Neural crest cell (in vitro differentiated cells): ENCODE measurements around the gene KDM1B. TPM values are rescaled to one million over a fixed set of nuclear protein-coding genes. Genes with fewer than 3 reads are reported as not detected.

Source experiments
- DNase-seq: peaks from one replicate; pipeline ENCODE4 v3.0.0; 2021; ENCODE audit warnings: low read depth, mixed read lengths, low spot score
- H3K27ac Mint-ChIP-seq: one replicate; pipeline ENCODE4 v1.8.0; 2021; ENCODE audit warnings: mild to moderate bottlenecking, mixed read lengths; ENCODE audit not compliant: unreplicated experiment
- H3K27me3 Mint-ChIP-seq: 2 replicates; pipeline ENCODE4 v1.8.0; 2021; ENCODE audit warnings: low read depth, mild to moderate bottlenecking, mixed read lengths
- H3K36me3 Mint-ChIP-seq: 2 replicates; pipeline ENCODE4 v1.8.0; 2021; ENCODE audit warnings: low read depth, mild to moderate bottlenecking, mixed read lengths
- H3K4me1 Mint-ChIP-seq: 2 replicates; pipeline ENCODE4 v1.8.0; 2021; ENCODE audit warnings: mixed read lengths
- H3K4me3 Mint-ChIP-seq: one replicate; pipeline ENCODE4 v1.8.0; 2021; ENCODE audit warnings: mild to moderate bottlenecking, mixed read lengths
- H3K9me3 Mint-ChIP-seq: 2 replicates; pipeline ENCODE4 v1.8.0; 2021; ENCODE audit warnings: mixed read lengths
- CTCF ChIP-seq: fragments of 200-600 bp; sonication (generic); conservative IDR thresholded peaks from 2 replicates; pipeline ENCODE4 v1.5.0; 2021; ENCODE audit warnings: antibody characterized with exemption, mild to moderate bottlenecking
- total RNA-seq: library from RNA; stranded (reverse); gene quantifications from 2 replicates; pipeline ENCODE4 v1.2.1, GENCODE V29; 2021

Gene KDM1B
- total RNA-seq, 1 donor from 2014 or later, result 21.6 TPM

DNA sequence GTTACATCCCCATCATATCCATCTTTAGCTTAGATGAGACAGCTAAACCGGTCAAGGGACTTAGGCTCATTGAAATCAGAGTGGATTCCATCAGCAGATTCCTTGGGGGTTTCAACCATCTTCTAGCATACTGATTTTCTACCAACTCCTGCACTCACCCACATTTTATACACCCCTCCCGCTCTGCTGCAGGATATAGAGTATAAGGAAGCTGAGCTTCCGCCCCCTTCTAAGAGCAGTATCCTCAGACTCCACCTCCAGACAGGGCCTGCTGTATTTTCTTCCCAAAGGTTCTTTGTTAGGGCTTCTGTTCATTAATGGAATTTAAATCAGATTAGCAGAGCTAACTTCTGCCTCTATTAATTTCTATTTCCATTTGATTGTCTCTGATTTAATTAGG lies 22.9 kb upstream of the KDM1B start:
- no peak overlapping the region for H3K27ac Mint-ChIP-seq
- TF ChIP-seq CTCF, result no peak
- H3K4me1 Mint-ChIP-seq, result no peaks in the 10 kb centered on the region
- no peaks in the 10 kb centered on the region for H3K9me3 Mint-ChIP-seq
- DNase-seq, result no peak
- no peak overlapping the region for H3K4me3 Mint-ChIP-seq
- peaks cover 15% of the 10 kb centered on the region for H3K36me3 Mint-ChIP-seq
- no peaks in the 10 kb centered on the region for H3K27me3 Mint-ChIP-seq

DNA sequence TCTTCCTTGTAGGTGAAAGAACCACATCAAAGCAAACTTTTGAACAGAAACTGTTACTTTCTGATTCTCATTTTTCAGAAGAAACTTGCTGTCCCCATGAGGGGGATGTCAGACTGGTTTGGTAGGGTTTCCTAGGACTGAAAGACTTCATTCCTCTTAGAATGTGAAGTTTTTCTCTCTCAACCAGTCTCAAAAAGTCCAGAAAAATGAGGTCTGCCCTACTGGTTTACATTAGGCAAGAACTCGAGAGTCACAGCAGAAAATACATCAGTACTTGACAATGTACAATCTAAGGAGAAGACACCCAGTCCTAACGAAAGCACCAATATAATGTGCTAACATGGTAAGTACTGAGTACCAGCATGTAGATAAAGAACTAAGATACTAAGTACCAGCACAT lies 20.1 kb upstream of the KDM1B start:
- H3K36me3 Mint-ChIP-seq, result peaks cover 13% of the 10 kb centered on the region
- no peaks in the 10 kb centered on the region for H3K27me3 Mint-ChIP-seq
- no peak overlapping the region for H3K27ac Mint-ChIP-seq
- H3K4me1 Mint-ChIP-seq, result no peaks in the 10 kb centered on the region
- no peak for DNase-seq
- no peaks in the 10 kb centered on the region for H3K9me3 Mint-ChIP-seq
- H3K4me3 Mint-ChIP-seq, result no peak overlapping the region
- no peak for TF ChIP-seq CTCF

DNA sequence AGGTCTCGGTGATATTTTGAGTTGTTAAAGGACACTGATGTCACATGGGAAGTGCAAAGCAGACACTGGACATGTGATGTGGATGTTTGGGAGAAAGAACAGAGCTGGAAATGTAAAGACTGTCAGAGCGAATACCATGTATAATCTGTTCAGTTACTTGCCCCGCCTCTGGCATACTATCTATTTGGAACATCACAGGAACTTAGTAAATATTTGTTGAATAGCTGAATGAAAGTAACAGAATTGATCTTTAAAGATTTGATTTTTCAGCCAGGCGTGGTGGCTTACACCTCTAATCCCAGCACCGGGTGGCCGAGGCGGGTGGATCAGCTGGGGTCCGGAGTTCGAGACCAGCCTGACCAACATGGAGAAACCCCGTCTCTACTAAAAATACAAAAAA lies 19.0 kb upstream of the KDM1B start:
- Mint-ChIP-seq H3K9me3 (no peaks in the 10 kb centered on the region), H3K4me1 (no peaks in the 10 kb centered on the region), H3K4me3 (no peak overlapping the region), H3K27ac (no peak overlapping the region), H3K36me3 (peaks cover 17% of the 10 kb centered on the region), H3K27me3 (no peaks in the 10 kb centered on the region)
- no peak for TF ChIP-seq CTCF
- DNase-seq, result no peak

- TF ChIP-seq CTCF, result no peak
- Mint-ChIP-seq H3K4me1 (no peaks in the 10 kb centered on the region), H3K4me3 (no peak overlapping the region), H3K9me3 (no peaks in the 10 kb centered on the region), H3K36me3 (peaks cover 10% of the 10 kb centered on the region), H3K27ac (no peak overlapping the region), H3K27me3 (no peaks in the 10 kb centered on the region)
- DNase-seq, result no peak
These were observed 16.3 kb upstream of the KDM1B start for GRCh38 chr6:18138906-18139305.

DNA sequence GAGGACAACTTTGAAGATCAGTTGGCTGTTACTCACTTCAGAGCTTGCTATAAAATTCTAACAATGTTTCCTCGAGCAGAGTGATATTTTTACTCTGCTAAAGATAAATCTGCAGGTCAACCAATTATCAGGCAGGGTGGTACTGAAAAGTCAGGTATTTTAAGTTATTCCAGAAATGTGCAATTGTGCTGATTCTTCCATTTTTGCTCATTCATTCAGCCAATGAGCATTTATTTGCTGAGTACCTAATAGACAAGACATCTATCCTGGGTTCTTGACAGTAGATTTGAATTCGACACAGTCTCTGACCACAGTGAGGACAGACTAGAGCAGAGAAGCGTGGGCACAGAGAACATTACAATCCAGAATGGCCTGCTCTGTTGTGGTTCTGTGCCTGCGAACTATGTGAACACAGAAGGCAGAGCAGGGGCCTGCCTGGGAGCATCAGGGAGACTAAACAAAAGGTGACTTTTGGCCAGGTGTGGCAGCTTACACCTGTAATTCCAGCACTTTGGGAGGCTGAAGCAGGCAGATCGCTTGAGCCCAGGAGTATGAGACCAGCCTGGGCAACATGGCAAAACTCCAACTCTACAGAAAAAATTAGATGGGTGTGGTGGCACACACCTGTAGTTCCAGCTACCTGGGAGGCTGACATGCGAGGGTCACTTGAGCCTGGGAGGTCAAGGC lies 15.1 kb upstream of the KDM1B start:
- no peak for DNase-seq
- Mint-ChIP-seq H3K27me3 (no peaks in the 10 kb centered on the region), H3K4me1 (no peaks in the 10 kb centered on the region), H3K9me3 (no peaks in the 10 kb centered on the region), H3K36me3 (peaks cover 6% of the 10 kb centered on the region), H3K4me3 (no peak overlapping the region), H3K27ac (no peak overlapping the region)
- TF ChIP-seq CTCF, result no peak
